Bronchial epithelial cell (primary cell): ENCODE measurements around the gene SRP14. TPM values are rescaled to one million over a fixed set of nuclear protein-coding genes. Genes with fewer than 3 reads are reported as not detected.

Experiments used
- DNase-seq: peaks from one replicate; pipeline ENCODE4 v3.0.0-alpha.2; 2010; ENCODE audit warnings: low read depth
- FAIRE-seq: peaks from 2 replicates; lab custom pipeline; 2011; peaks lifted over from hg19 to GRCh38; lab: Jason Lieb, UNC
- H3K27me3 ChIP-seq: 2 replicates; pipeline ENCODE4 v1.5.1; 2011; ENCODE audit warnings: low read length; ENCODE audit not compliant: control insufficient read depth, insufficient read depth
- H3K36me3 ChIP-seq: 2 replicates; pipeline ENCODE4 v1.5.1; 2011; ENCODE audit warnings: low read length; ENCODE audit not compliant: control insufficient read depth, insufficient read depth
- H3K4me3 ChIP-seq: 2 replicates; pipeline ENCODE4 v1.5.1; 2011; ENCODE audit warnings: mild to moderate bottlenecking, low read depth, low read length, control low read depth
- CTCF ChIP-seq: IDR thresholded peaks from 2 replicates; pipeline ENCODE4 v1.5.1; 2011; ENCODE audit warnings: mild to moderate bottlenecking, moderate library complexity, low read length, control low read depth, inconsistent platforms; ENCODE audit not compliant: insufficient read depth, severe bottlenecking
- total RNA-seq: library from RNA; depleted of rRNA; stranded (reverse); fragments of >200 nt; gene quantifications from 2 replicates; pipeline ENCODE4 v1.2.1, GENCODE V29; 2014

SRP14 gene
- total RNA-seq, 1 donor from 2014 or later, result 95.8 TPM

GRCh38 chr15:40082195-40082883, 43.4 kb upstream of the SRP14 start:
- FAIRE-seq, result no peak
- TF ChIP-seq CTCF, result no peak
- H3K27me3 ChIP-seq, result peaks cover 6% of the 10 kb centered on the region
- DNase-seq, result no peak
- no peak overlapping the region for H3K4me3 ChIP-seq
- H3K36me3 ChIP-seq, result no peaks in the 10 kb centered on the region

DNA sequence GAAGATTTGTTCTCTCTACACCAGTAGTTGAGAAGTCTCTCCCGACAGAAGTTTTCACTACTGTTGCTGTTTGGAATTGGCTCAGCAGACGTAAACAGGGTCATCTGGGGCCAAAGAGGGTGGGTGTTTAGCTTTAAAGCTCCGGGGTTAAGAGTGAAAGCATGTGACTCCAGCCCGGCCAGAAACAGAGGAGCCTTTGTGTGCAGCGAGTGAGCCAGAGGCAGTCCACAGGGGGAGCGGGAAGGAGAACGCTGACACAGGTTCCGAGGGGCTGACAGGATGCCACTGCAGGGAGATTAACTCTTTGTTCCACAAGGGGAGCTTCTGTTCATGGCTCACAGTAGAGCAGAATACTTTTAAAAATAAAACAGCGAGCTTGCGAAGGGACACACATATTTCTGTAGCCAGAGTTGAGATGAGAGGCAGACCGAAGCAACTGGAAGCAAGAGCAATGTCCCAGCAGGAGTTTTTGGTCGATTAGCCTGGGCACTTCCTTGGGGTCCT, 42.8 kb upstream of the SRP14 start:
- Histone ChIP-seq H3K36me3 (no peaks in the 10 kb centered on the region), H3K27me3 (peaks cover 6% of the 10 kb centered on the region), H3K4me3 (peak overlapping the region; percentile 4)
- TF ChIP-seq CTCF, result no peak
- no peak for FAIRE-seq
- DNase-seq, result no peak

GRCh38 chr15:40080847-40081246, 41.9 kb upstream of the SRP14 start:
- TF ChIP-seq CTCF, result no peak
- Histone ChIP-seq H3K36me3 (no peaks in the 10 kb centered on the region), H3K27me3 (peaks cover 6% of the 10 kb centered on the region), H3K4me3 (no peak overlapping the region)
- DNase-seq (no peak), FAIRE-seq (no peak)

DNA sequence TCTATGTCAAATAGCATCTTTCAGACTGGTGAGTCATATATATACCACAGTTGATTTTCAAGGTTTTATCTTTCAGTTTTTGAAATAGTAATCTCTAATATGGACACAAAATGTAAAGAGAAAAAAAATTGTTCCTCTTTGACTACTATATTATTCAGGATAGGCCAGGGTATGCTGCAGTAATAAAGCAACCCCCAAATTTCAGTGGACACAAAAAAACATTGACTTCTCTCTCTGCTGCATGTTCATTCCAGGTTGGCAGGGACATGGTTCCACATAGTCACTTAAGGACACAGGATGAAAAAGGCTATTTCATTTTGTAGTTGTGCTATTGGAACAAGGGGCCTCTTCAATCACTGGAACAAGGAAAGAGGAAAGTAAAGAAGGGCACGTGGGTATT, 41.1 kb upstream of the SRP14 start:
- Histone ChIP-seq H3K36me3 (no peaks in the 10 kb centered on the region), H3K27me3 (peaks cover 6% of the 10 kb centered on the region), H3K4me3 (no peak overlapping the region)
- TF ChIP-seq CTCF, result no peak
- FAIRE-seq (no peak), DNase-seq (no peak)

DNA sequence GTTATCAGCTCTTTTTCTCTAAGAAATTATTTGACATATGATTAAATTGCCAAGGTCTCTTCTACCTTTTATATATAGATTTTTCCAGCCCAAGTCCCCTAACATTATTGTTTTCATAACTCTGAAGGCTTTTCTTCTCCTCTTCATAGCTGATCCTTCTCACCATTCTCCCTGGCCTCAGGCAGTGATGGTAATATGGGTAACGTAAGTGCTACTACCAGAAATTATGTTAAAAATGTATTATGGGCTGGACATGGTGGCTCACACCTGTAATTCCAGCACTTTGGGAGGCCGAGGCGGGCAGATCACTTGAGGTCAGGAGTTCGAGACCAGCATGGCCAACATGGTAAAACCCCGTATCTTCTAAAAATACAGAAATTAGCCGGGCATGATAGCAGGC, 40.5 kb upstream of the SRP14 start:
- Histone ChIP-seq H3K27me3 (peaks cover 6% of the 10 kb centered on the region), H3K4me3 (no peak overlapping the region), H3K36me3 (no peaks in the 10 kb centered on the region)
- DNase-seq (no peak), FAIRE-seq (no peak)
- no peak for TF ChIP-seq CTCF
